ENCODE results near the gene JAK1. TPM values are rescaled to one million over a fixed set of nuclear protein-coding genes. Genes with fewer than 3 reads are reported as not detected.

The JAK1 gene
- polyA plus RNA-seq, 10 donors, result 54.9 to 71.5 (median 67.3) TPM

DNA sequence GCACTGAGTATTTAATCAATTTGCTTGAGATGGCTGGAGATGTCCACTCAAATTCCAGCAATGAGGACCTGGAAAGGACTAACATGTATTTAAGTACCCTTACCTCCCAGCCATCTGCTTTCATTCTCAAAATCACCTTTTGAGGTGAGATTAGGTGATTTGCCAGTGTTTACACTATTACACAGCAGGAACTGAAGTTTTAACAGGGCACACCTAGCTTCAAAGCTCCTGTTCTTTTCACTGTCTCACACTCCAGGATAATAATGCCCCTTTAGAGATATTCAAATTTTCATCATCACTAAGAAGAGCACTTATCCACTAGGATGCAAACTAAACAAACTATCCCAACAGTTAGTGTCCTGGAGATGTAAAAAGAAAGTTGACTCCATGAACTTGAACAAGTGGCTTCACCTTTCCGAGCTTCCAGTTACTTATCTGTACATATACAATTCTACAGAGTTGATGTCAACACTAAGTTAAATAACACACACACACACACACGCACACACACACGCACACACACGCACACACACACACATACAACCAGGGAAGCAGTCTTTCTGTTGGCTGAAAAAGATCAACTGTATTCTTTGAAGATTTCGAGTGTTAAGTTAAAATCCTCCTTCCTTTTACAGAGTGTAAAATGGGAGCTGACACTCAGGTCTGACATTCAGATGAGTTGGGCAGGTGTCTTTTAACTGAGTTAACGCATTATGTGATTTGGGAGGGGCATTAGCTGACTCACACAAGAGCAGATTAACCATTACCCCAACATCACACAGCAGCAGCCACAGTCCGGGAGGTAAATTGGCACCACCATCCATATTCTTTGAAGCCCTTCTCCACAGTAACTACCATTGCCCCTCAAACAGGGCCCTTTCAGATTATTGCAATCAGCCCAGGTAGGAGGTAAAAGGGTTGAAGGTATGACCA is 15.5 kb upstream of the JAK1 start:
- DNase-seq, result no peak

- DNase-seq, result no peak
Observed at GRCh38 chr1:64980745-64981600, 14.6 kb upstream of the JAK1 start.

DNA sequence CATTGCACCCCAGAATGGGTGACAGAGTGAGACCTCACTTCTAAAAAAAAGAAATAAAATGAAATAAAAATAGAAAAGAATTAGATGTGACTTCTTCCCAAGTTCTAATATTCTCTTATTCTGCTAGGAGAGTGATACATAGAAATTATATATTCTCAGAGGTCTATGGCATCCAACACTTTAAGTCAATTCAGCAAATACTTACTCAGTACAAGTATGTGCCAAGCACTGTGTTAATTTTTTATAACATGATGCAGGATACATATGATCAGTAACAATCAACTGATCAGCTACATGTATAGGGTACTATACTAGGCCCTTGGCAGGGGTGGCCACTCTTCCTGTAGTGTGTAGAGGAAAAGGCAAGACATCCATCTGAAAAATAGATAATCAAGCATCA is 13.0 kb upstream of the JAK1 start:
- no peak for DNase-seq

DNA sequence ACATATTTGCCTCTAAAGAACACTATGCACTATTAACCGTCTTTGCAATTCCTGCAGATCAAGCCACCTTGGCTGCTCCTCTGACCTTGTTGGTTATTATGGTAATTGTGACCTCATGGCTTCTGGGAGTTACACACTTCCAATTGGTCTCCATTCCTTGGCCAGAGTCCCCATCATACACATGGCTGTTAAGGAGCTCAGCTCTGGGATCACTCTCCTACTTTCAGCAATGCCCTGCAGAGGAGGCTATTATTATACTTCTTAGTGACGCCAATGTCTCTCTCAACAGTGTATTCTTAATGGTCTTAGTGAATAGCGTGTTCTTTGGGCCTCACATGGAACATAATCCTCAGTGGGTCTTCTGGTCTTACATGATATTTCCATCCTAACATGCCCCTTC is 10.0 kb upstream of the JAK1 start:
- DNase-seq, result no peak

- DNase-seq, result no peak
Observed at GRCh38 chr1:64975740-64976139, 9.4 kb upstream of the JAK1 start.

DNA sequence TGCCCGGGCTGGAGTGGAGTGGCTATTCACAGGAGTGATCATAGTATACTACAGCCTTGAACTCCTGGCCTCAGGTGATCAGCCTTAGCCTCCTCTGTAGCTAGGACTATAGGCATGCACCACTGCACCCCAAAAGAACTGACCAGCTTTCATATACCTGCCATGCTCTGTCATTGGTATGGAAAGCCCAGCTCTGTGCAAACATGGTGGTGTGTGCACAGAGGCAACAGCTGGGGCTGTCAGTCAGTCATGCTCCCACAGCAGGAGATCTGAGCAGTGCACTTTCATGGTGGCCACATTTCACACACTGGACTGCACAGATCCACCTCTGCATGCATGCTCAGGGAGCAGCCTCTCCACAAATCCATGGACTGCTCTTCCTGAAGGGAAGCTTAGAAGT is 8.8 kb upstream of the JAK1 start:
- no peak for DNase-seq

- DNase-seq, result no peak
Observed at GRCh38 chr1:64974288-64974825, 8.0 kb upstream of the JAK1 start.

DNA sequence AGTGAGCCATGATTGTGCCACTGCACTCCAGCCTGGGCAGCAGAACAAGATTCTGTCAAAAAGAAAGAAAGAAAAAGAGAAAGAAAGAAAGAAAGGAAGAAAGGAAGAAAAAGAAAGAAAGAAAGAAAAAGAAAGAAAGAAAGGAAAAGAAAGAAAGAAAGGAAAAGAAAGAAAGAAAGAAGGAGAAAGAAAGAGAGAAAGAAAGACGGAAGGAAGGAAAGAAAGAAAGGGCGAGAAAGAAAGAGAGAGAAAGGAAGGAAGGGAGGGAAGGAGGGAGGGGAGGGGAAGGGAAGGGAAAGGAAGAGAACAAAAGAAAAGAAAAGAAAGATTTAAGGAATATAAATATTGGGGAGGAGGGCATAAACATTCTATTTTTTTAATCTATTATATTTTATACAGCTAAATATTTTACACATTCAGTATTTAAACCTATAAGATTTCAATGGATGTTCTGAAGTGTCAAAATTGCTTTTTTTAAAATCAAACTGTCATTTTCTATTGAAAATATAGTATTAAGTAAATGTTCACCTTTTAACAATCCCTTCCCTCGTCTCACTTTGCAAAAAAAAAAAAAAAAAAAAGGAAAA is 6.8 kb upstream of the JAK1 start:
- no peak for DNase-seq

- no peak for DNase-seq
Observed at GRCh38 chr1:64969305-64970046, 3.1 kb upstream of the JAK1 start.

DNA sequence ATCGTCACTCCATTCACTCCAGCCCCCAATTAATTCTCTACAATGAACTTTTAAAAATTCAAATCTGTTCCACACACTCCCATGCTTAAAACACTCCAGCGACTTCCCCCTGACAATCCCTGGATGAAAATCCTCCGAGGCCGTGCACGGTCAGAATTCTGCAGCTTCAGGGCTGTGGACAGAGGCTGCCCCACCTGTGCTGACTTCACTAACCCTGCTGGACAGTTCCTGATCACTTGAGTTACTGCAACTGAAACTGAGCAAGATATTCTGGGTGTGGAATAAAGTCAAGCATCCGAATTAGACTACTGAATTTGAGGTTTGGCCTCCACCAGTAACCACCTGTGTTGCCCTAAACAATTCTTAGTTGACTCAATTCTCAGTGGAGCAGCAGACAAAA is 1.0 kb upstream of the JAK1 start:
- peak in 1 of 3 donors; percentile 20 for DNase-seq

GRCh38 chr1:64965366-64966157 is 787 bp downstream of the JAK1 start:
- DNase-seq, result peak; percentile 38 to 91 (median 72)

GRCh38 chr1:64963466-64963865 is 2.9 kb downstream of the JAK1 start:
- no peak for DNase-seq

DNA sequence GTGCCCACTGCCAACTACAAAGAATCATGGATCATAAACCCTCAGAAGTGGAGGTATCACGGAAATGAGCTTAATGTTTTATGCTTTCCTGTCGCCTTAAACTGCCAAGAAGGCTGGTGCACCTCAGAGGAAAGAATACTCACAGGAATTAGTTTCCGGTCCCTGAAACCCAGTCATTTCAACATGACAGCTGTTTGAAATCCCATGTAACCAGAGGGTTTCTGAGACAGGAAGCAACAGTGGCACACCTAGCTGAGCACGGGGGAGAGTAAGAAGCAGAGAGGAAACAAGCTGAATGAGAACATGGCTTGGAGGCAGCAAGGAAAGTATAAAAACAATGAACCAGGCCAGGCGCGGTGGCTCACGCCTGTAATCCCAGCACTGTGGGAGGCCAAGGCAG is 3.9 kb downstream of the JAK1 start:
- DNase-seq, result no peak

- no peak for DNase-seq
Observed at GRCh38 chr1:64961923-64962322, 4.4 kb downstream of the JAK1 start.

- DNase-seq, result no peak
Observed at GRCh38 chr1:64960731-64961130, 5.6 kb downstream of the JAK1 start.

- DNase-seq, result no peak
Observed at GRCh38 chr1:64959986-64960385, 6.4 kb downstream of the JAK1 start.

GRCh38 chr1:64956733-64957441 is 9.5 kb downstream of the JAK1 start:
- DNase-seq, result no peak

DNA sequence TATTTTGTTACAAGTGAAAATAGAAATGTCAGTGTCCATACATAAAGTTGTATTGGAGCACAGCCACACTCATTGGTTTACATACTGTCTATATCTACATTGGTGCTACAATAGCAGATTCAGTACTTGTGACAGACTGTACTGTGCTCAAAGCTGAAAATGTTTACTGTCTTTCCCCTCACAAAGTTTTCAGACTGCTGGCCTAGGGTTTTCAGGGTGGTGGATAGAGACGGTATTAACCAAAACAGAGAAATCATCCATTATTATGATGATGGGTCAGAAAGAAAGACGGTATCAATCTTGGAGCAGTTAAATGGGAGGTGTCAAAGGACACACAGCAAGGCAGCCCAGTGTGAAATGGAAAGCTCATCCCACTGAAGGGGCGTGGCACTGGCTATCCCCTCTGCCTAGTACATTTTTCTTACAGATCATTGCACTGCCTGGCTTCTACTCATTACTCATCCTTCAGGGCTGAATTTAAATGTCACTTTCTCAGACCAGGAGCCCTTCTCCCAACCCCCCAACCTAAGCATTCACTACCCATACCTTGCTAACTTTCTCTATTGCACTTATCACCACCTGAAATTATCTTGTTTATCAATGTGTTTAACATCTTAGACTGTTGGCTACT is 10.2 kb downstream of the JAK1 start:
- no peak for DNase-seq

All from muscle of back (tissue), 11 donors.